H9 (cell line): ENCODE measurements around the gene NCKAP5. TPM values are rescaled to one million over a fixed set of nuclear protein-coding genes. Genes with fewer than 3 reads are reported as not detected.

Experiments used
- DNase-seq: peaks from one replicate; pipeline ENCODE4 v3.0.0-alpha.2; 2017
- H2AFZ ChIP-seq: one replicate; pipeline ENCODE4 v1.6.1; 2013; ENCODE audit warnings: mild to moderate bottlenecking, low read length, control low read depth, moderate library complexity
- H2AK5ac ChIP-seq: 2 replicates; pipeline ENCODE4 v1.6.1; 2013; ENCODE audit warnings: low read length, control low read depth, mixed read lengths; ENCODE audit not compliant: insufficient read length
- H2BK120ac ChIP-seq: one replicate; pipeline ENCODE4 v1.6.1; 2013; ENCODE audit warnings: low read depth, mild to moderate bottlenecking, low read length, control low read depth, inconsistent platforms; ENCODE audit not compliant: poor library complexity, severe bottlenecking
- H2BK12ac ChIP-seq: 2 replicates; pipeline ENCODE4 v1.6.1; 2013; ENCODE audit warnings: low read length, control low read depth, mixed read lengths, low read depth; ENCODE audit not compliant: insufficient read length
- H2BK15ac ChIP-seq: 2 replicates; pipeline ENCODE4 v1.6.1; 2013; ENCODE audit warnings: low read depth, low read length, control low read depth
- H2BK20ac ChIP-seq: one replicate; pipeline ENCODE4 v1.6.1; 2013; ENCODE audit warnings: low read depth, mild to moderate bottlenecking, low read length, control low read depth, inconsistent platforms; ENCODE audit not compliant: poor library complexity, severe bottlenecking
- H2BK5ac ChIP-seq: 2 replicates; pipeline ENCODE4 v1.6.1; 2013; ENCODE audit warnings: low read length, control low read depth, mixed read lengths; ENCODE audit not compliant: insufficient read length
- H3K14ac ChIP-seq: 2 replicates; pipeline ENCODE4 v1.6.1; 2013; ENCODE audit warnings: low read length, control low read depth; ENCODE audit not compliant: insufficient read depth
- H3K18ac ChIP-seq: 2 replicates; pipeline ENCODE4 v1.6.1; 2013; ENCODE audit warnings: low read depth, mild to moderate bottlenecking, mixed read lengths, low read length, control low read depth; ENCODE audit not compliant: insufficient read length
- H3K23ac ChIP-seq: 2 replicates; pipeline ENCODE4 v1.6.1; 2013; ENCODE audit warnings: low read length, control low read depth, mixed read lengths, low read depth; ENCODE audit not compliant: insufficient read length
- H3K23me2 ChIP-seq: 2 replicates; pipeline ENCODE4 v1.6.1; 2013; ENCODE audit warnings: low read depth, mild to moderate bottlenecking, mixed read lengths, low read length, control low read depth; ENCODE audit not compliant: insufficient read length, poor library complexity, severe bottlenecking
- H3K27ac ChIP-seq: 2 replicates; pipeline ENCODE4 v1.5.1; 2013; ENCODE audit warnings: low read length, control low read depth, mixed read lengths, low read depth; ENCODE audit not compliant: insufficient read length
- H3K27me3 ChIP-seq: 2 replicates; pipeline ENCODE4 v1.6.1; 2013; ENCODE audit warnings: low read length, control low read depth, inconsistent platforms; ENCODE audit not compliant: insufficient read depth
- H3K4ac ChIP-seq: 2 replicates; pipeline ENCODE4 v1.6.1; 2013; ENCODE audit warnings: low read depth, mild to moderate bottlenecking, control low read depth, inconsistent platforms, low read length, moderate library complexity
- H3K4me1 ChIP-seq: 2 replicates; pipeline ENCODE4 v1.6.1; 2013; ENCODE audit warnings: low read length, control low read depth, inconsistent platforms; ENCODE audit not compliant: insufficient read depth
- H3K4me2 ChIP-seq: 2 replicates; pipeline ENCODE4 v1.6.1; 2013; ENCODE audit warnings: low read length, control low read depth, mixed read lengths; ENCODE audit not compliant: insufficient read length, insufficient read depth
- H3K56ac ChIP-seq: 2 replicates; pipeline ENCODE4 v1.6.1; 2013; ENCODE audit warnings: low read depth, mild to moderate bottlenecking, mixed read lengths, low read length, control low read depth; ENCODE audit not compliant: insufficient read length
- H3K79me1 ChIP-seq: 2 replicates; pipeline ENCODE4 v1.6.1; 2013; ENCODE audit warnings: low read depth, mild to moderate bottlenecking, moderate library complexity, low read length, control low read depth, inconsistent platforms; ENCODE audit not compliant: insufficient read depth, poor library complexity, severe bottlenecking
- H3K79me2 ChIP-seq: 2 replicates; pipeline ENCODE4 v1.6.1; 2013; ENCODE audit warnings: low read length, control low read depth, inconsistent platforms; ENCODE audit not compliant: insufficient read depth
- H3K9ac ChIP-seq: 2 replicates; pipeline ENCODE4 v1.6.1; 2013; ENCODE audit warnings: low read length, control low read depth, mixed read lengths; ENCODE audit not compliant: insufficient read length; ENCODE audit errors: extremely low read depth
- H3K9me3 ChIP-seq: one replicate; pipeline ENCODE4 v1.6.1; 2013; ENCODE audit warnings: low read depth, low read length, inconsistent platforms; ENCODE audit not compliant: control insufficient read depth
- H3T11ph ChIP-seq: one replicate; pipeline ENCODE4 v1.6.1; 2013; ENCODE audit warnings: mild to moderate bottlenecking, low read length, control low read depth, inconsistent platforms
- H4K20me1 ChIP-seq: one replicate; pipeline ENCODE4 v1.6.1; 2013; ENCODE audit not compliant: control insufficient read depth, insufficient read length, insufficient read depth
- H4K5ac ChIP-seq: 2 replicates; pipeline ENCODE4 v1.6.1; 2013; ENCODE audit warnings: low read depth, mild to moderate bottlenecking, mixed read lengths, low read length, control low read depth; ENCODE audit not compliant: insufficient read length
- H4K8ac ChIP-seq: replicated peaks from 2 replicates; pipeline ENCODE4 v1.6.1; 2013; ENCODE audit warnings: low read length, control low read depth, mixed read lengths, low read depth; ENCODE audit not compliant: insufficient read length
- H4K91ac ChIP-seq: 2 replicates; pipeline ENCODE4 v1.6.1; 2013; ENCODE audit warnings: low read depth, mild to moderate bottlenecking, moderate library complexity, mixed read lengths, low read length, control low read depth; ENCODE audit not compliant: insufficient read length
- H3K27ac Mint-ChIP-seq, 3 experiments: 2 replicates in 2 of 3; 3 replicates in 1 of 3; pipeline ENCODE4 v1.8.0; 2020 to 2021; ENCODE audit warnings: mixed read lengths in 3 of 3, mild to moderate bottlenecking in 1 of 3, moderate library complexity in 1 of 3
- H3K27me3 Mint-ChIP-seq: 2 replicates; pipeline ENCODE4 v1.8.0; 2021; ENCODE audit warnings: low read depth, mild to moderate bottlenecking, moderate library complexity, mixed read lengths
- H3K36me3 Mint-ChIP-seq, 3 experiments: 2 replicates in 2 of 3; 3 replicates in 1 of 3; pipeline ENCODE4 v1.8.0; 2020 to 2021; ENCODE audit warnings: low read depth in 3 of 3, mixed read lengths in 3 of 3; ENCODE audit not compliant: insufficient read depth in 1 of 3
- H3K4me1 Mint-ChIP-seq, 2 experiments: 2 replicates each; pipeline ENCODE4 v1.8.0; 2020; ENCODE audit warnings: mixed read lengths in 2 of 2
- H3K4me3 Mint-ChIP-seq, 2 experiments: 2 replicates in 1 of 2; 3 replicates in 1 of 2; pipeline ENCODE4 v1.8.0; 2020 to 2021; ENCODE audit warnings: mild to moderate bottlenecking in 2 of 2, mixed read lengths in 2 of 2, moderate library complexity in 1 of 2
- H3K9me3 Mint-ChIP-seq, 2 experiments: 2 replicates in 1 of 2; 3 replicates in 1 of 2; pipeline ENCODE4 v1.8.0; 2020; ENCODE audit warnings: mild to moderate bottlenecking in 2 of 2, mixed read lengths in 2 of 2, moderate library complexity in 1 of 2
- WGBS: extraction: QIAGEN DNeasy Blood & Tissue Kit; methylation state at CpG from one replicate; pipeline ENCODE4 v1.1.7; 2013; ENCODE audit warnings: missing lambda C conversion rate, low lambda C conversion rate, mixed read lengths; ENCODE audit not compliant: insufficient read length; ENCODE audit errors: extremely low coverage; 5-methylcytosine and 5-hydroxymethylcytosine counted together
- total RNA-seq: library from RNA; stranded (reverse); gene quantifications from 2 replicates; pipeline ENCODE4 v1.2.1, GENCODE V29; 2021
- TF ChIP-seq, protein P1 (sequence below): fragments of 200-600 bp; sonication (generic); conservative IDR thresholded peaks from 3 replicates; pipeline ENCODE4 v1.8.0; 2021; ENCODE audit warnings: antibody characterized with exemption, mild to moderate bottlenecking

The NCKAP5 gene
- total RNA-seq, 1 experiment from 2014 or later = 0.26 TPM

DNA sequence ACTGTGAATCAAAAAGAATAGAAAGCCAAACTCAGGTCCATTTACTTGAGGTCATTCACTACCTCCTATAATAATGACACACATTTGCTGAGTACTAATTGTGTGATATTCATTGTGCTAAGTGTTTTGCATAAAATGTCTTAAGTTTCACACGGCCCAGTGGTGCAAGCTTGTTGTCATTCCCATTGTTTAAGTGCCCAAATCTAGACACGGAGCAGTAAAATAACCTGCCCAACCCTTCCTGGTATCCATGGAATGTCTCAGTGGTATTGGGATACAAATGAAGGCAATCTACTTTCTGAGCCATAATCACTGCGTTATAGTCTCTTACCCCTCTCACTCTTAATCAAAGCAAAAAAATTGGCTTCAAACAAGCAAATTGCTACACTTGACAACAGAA lies 233.3 kb downstream of the NCKAP5 start:
- Mint-ChIP-seq H3K4me1 (peaks cover 16 to 19% of the 10 kb centered on the region in 2 experiments), H3K4me3 (no peak overlapping the region), H3K27me3 (no peaks in the 10 kb centered on the region), H3K9me3 (no peaks in the 10 kb centered on the region), H3K36me3 (no peaks in the 10 kb centered on the region), H3K27ac (peak overlapping the region in 1 of 3 experiments; percentile 34; a peak in 1 of 7 replicates)
- H2BK20ac ChIP-seq = no peak overlapping the region
- no peaks in the 10 kb centered on the region for H3K23me2 ChIP-seq
- H3K27ac ChIP-seq = no peak overlapping the region
- no peak overlapping the region for H3K14ac ChIP-seq
- H2BK120ac ChIP-seq = no peak overlapping the region
- no peak overlapping the region for H3T11ph ChIP-seq
- H3K23ac ChIP-seq = no peak overlapping the region
- H4K8ac ChIP-seq = no peak overlapping the region
- no peaks in the 10 kb centered on the region for H3K79me2 ChIP-seq
- H3K9ac ChIP-seq = no peak overlapping the region
- H2BK15ac ChIP-seq = no peak overlapping the region
- H3K9me3 ChIP-seq = no peaks in the 10 kb centered on the region
- no peak overlapping the region for H4K5ac ChIP-seq
- no peak overlapping the region for H4K91ac ChIP-seq
- H2BK12ac ChIP-seq = no peak overlapping the region
- H3K18ac ChIP-seq = no peak overlapping the region
- no peak overlapping the region for H2BK5ac ChIP-seq
- WGBS = no CpG with 5 or more reads among the region's 3 CpGs
- H4K20me1 ChIP-seq = no peaks in the 10 kb centered on the region
- no peak overlapping the region for H3K4ac ChIP-seq
- H3K56ac ChIP-seq = no peak overlapping the region
- DNase-seq = no peak
- H2AK5ac ChIP-seq = no peak overlapping the region
- TF ChIP-seq, protein P1, sequence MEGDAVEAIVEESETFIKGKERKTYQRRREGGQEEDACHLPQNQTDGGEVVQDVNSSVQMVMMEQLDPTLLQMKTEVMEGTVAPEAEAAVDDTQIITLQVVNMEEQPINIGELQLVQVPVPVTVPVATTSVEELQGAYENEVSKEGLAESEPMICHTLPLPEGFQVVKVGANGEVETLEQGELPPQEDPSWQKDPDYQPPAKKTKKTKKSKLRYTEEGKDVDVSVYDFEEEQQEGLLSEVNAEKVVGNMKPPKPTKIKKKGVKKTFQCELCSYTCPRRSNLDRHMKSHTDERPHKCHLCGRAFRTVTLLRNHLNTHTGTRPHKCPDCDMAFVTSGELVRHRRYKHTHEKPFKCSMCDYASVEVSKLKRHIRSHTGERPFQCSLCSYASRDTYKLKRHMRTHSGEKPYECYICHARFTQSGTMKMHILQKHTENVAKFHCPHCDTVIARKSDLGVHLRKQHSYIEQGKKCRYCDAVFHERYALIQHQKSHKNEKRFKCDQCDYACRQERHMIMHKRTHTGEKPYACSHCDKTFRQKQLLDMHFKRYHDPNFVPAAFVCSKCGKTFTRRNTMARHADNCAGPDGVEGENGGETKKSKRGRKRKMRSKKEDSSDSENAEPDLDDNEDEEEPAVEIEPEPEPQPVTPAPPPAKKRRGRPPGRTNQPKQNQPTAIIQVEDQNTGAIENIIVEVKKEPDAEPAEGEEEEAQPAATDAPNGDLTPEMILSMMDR = no peak
- H3K4me1 ChIP-seq = peaks cover 3% of the 10 kb centered on the region; the same call in 1 of the 2 replicates
- H3K27me3 ChIP-seq = no peaks in the 10 kb centered on the region
- no peaks in the 10 kb centered on the region for H3K79me1 ChIP-seq
- no peak overlapping the region for H2AFZ ChIP-seq
- H3K4me2 ChIP-seq = peak overlapping the region; percentile 31
